AG20443 (cell line): ENCODE results near the gene TRAK1.
A peak's percentile ranks its signal among the peaks of the same experiment; 100 is the strongest.
"Not testable (repeated sequence)": the region's sequence is repeated elsewhere in the genome, so short reads cannot be mapped to it uniquely, and the experiment has no call there.

Experiments
- DNase-seq: peaks from one replicate; pipeline ENCODE4 v3.0.0; 2012; ENCODE audit warnings: low spot score, mixed read lengths

The TRAK1 gene, protein sequence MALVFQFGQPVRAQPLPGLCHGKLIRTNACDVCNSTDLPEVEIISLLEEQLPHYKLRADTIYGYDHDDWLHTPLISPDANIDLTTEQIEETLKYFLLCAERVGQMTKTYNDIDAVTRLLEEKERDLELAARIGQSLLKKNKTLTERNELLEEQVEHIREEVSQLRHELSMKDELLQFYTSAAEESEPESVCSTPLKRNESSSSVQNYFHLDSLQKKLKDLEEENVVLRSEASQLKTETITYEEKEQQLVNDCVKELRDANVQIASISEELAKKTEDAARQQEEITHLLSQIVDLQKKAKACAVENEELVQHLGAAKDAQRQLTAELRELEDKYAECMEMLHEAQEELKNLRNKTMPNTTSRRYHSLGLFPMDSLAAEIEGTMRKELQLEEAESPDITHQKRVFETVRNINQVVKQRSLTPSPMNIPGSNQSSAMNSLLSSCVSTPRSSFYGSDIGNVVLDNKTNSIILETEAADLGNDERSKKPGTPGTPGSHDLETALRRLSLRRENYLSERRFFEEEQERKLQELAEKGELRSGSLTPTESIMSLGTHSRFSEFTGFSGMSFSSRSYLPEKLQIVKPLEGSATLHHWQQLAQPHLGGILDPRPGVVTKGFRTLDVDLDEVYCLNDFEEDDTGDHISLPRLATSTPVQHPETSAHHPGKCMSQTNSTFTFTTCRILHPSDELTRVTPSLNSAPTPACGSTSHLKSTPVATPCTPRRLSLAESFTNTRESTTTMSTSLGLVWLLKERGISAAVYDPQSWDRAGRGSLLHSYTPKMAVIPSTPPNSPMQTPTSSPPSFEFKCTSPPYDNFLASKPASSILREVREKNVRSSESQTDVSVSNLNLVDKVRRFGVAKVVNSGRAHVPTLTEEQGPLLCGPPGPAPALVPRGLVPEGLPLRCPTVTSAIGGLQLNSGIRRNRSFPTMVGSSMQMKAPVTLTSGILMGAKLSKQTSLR

DNA sequence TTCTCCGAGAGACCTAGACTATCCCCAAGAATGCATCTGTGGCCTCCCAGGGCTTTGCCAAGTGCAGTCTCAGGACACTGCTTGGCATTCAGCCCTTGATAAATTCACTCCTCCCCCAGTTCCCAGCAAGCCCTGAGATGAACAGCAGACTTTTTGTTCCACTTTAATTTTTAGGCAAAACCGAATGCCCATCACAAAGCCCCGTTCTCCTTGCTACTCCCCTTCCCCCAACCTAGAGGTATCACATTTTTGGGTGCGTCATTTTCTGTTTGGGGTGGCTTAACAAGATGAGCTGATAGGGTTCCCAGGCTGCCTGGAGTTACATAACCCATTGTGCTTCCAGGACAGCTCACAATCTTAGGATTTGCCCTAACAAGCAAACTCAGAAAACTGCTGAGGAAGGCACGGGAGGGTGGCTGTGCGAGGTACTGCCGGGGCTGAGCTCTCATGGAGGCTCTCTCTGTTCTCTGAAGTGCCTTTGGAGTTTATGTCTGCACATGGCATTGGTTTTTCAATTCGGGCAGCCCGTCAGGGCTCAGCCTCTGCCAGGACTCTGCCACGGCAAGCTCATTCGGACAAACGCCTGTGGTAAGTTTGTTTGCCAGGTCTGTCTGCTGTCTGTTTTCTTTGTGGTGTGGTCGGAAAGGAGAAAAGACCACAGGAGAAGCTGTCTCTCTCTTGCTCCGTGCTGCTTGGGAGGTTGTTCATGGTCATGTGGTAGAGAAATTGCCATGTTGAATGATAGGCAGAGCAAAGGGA is at the start of gene TRAK1:
Gene TRAK1, plus strand, starts transcription at position 385 of the 759 bp plus-strand sequence. Its CDS starts 113 bp downstream, at position 498.
- peak; percentile 76 for DNase-seq

DNA sequence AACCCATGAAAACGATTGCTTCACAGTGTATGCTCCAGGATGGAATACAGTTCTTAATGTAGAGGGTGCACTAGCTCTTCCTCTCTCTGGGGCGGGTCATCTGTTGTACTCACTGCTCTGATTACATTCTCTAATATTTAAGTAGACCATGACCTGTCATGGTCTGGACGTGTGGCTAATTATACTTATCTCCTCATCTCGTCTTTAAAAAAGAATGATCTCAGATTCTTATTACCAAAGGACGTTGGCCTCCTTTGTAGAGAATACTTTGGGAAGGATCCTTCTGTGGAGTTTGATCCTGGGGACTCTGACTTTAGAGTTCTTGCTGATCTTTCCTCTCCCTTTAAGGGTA is 48.4 kb upstream of the TRAK1 start:
- no peak for DNase-seq

DNA sequence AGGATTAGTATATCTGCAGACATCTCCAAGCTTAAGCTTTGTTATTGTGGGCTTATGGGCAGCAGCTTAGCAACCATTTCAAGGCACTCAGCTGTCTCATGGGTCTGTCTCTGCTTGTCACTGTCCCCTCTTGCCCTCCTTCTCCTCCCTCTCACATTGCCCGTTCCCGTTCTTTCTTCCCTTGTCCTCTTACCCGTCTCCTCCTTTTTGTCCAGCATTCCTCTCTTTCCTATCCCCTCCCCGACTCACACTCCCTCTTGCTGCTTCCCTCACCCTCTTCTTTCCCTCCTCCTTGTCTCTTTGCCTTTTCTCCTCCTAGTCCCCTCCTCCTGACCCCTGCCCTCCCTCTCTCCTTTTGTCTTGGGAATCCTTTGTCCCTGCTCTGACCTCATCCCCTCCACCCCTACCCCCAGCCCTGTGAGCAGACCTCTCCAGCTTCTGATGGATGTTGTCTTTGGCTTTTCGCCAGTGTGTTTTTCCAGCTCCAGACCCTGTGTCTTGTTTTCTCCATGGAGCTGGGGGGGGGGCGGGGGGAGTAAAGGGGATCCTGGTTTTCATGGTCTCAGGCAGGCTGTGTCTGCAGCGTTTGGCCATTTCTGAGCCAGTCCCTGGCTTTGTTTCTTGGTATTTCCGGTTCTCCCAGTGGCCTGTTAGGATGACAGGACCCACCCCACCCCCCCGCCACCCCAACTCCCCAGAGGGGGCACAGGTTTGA is 47.9 kb upstream of the TRAK1 start:
- DNase-seq: peak; percentile 53

DNA sequence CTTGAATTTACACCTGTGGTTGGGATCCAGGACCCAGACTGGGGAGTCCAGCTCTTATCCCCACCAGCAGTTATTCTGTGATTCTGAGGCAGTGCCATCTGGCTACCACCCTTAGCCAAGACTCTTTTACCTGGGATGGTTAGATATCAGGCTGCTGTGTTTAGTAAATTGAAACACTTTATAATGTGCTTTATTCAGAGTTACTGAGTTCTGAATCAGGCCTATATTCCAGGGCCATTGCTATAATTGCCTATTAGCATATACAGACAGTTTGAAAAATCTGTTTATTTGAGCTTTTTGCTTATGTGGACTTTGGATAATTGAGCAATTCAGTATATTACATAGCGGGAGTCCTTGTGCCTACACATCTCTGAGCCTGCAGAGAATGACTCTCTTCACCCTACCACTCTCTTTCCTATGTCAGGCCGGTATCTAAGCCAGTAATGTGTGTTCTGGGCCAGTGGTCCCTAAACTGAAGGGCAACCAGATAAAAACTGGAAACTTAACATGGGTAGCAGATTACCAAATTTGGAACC is 45.4 kb upstream of the TRAK1 start:
- DNase-seq: no peak

DNA sequence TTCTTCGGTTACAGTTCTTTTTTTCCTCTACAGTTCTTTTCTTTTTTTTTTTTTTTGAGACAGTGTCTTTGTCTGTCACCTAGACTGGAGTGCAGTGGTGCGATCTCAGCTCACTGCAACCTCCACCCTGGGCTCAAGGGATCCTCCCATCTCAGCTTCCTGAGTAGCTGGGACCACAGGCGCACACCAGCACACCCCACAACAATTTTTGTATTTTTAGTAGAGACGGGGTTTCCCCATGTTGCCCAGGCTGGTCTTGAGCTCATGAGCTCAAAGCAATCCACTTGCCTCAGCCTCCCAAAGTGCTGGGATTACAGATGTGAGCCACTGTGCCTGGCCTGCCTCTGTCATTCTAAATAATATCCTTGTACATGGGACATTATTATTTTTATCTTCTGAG is 42.6 kb upstream of the TRAK1 start:
- DNase-seq: not testable (repeated sequence)

DNA sequence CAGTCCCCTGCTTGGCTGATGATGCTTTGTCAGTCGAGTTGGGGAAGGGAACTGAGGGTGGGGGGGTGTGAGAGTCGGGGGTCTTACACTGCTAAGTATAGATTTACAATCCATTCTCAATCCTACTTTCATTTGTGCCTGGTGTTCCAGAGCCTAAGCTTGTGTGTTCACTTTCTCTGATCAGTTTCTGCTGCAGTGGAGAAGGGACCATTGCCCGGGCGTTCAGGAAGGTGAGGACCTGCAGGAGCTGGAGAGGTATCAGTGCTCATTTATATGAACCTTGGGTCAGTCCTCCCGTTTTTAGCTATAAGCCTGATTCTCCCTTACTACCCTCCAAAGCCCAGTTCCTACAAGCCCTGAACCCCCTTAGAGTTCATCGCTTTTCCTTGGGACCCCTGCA is 41.0 kb upstream of the TRAK1 start:
- no peak for DNase-seq

DNA sequence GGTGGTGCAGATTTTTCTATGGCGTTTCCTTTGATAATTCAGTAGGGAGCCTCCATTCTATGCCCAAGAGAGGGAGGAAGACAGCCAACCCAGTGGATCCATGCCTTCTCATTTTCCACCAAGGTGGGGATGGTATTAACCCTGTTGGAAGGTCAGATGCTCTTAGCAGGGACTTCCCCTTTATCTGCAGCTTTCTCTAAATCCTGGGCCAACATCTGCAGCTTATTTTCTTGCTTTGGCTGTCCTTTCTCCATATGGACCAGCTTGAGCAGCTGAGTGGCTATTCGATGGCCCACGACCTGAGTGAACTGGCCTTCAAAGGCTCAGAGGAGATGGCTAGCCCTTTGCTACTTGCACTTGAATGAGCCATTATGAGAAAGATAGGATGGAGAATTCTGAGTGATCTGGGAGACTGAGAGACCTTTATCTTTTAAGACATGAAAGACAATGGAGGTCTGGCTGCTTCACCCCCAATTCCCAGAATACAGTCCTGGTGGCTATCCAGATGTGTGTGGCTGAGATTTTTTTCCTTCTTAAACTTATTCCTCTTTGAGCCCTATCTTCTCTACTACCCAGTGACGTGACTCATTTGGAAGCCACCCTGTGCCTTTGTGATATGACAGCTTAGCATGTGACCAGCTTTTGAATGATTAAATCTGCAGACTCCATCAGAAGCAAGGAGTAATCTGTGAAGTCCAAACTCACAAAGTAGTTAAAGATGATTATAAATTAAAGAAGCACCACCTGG is 39.6 kb upstream of the TRAK1 start:
- DNase-seq: peak; percentile 22

DNA sequence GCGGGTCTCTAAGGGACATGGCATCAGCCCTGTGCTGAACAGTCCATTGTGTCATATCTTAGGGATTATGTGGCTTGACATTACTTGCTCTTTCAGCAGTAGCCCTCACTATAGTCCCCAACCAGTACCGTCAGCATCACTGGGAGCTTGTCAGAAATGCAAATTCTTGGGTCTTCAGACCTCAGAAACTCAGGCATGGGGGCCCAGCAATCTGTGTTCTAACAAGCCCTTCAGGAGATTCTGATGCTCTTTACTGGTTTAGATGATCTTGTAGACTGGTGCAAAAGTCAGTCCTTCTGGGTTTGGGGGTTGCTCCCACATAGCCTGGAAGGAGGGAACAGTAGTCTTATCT is 39.0 kb upstream of the TRAK1 start:
- no peak for DNase-seq

DNA sequence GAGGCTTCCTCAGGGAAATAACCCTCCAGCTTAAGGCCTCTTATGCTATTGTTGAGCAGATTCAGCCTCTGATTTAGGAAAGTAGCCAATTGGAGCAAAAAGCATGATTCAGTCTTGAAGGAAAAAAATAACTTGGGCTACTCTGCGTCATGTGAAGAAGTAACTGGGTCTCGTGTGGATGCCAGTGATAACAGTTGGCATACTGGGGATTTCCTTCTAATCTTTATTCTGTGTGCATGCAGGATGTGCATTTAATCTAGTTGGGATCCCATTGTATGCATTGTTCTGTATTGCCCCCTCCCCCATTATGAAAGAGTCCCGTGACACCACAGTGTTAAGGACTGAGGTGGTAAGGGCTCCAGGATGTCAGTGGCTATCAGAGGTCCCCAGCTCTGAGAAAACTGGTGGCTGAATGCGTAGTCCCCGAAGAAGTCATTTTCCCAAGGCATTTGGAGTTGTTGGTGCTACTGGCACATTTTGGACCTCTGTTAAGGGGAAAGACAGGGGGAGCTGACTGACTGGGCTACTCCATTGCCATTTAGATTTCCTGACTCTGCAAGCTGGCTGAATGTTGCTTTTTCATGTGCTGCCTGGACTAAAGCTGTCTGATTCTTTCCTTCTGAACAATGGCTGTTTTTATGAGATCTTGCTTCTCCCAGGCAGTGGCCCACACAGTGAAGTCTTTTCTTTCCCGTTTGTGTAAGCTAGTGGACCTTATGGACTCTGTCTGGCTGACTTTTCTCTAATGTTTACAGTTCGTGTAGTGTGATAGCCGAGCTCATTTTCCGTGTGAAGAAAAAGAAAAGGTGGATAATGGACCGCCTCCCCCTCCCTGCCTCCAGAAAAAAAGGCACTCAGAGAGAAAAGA is 38.4 kb upstream of the TRAK1 start:
- peak; percentile 71 for DNase-seq

DNA sequence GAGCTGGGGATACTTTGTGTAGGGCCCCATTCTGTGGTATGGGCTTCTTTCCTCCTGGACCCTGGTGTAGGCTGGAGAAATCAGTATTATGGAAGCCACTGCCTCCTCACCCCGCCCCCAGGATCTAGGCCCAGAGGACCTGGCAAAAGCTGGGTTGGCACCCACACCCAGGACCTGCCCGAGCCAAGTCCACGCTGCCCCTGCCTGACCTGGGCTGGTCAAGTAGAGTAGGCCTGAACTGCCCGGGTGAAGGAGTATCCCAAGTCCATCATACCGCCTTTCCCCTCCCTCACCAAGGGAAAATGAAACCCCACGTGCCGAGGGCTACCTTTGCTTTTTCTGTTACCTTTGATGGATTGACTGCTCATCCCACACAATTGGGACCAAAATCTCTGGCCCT is 37.7 kb upstream of the TRAK1 start:
- no peak for DNase-seq

DNA sequence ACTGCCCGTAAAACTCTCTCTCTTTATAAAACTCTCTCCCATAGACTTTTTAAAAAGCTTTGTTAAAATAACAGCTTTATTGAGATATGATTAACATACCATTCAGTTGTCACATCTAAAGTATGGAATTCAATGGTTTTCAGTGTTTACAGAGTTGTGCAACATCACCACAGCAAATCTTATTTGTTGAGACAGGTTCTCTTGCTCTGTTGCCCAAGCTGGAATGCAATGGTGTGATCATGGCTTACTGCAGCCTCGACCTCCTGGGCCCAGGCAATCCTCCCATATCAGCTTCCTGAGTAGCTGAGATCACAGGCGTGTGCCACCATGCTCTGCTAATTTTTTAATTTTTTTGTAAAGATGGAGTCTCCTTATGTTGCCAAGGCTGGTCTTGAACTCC is 35.9 kb upstream of the TRAK1 start:
- no peak for DNase-seq

DNA sequence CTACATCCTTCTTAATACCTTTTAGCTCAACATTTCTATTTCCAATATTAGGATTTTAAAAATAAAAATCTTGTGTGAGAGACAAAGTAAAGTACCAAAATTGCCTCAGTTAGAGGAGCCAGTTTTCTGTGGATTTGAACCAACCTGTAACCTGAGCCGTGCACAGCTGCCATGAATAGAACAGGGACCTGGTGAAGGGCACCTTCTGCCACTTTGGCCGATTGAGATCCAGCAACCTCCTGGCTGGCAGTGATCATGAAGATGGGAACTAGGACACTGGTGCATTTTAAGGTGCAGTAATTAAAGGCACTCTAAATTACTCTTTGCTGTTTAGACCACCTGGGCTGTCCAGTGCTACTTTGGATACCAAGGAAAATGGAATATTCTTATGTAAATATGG is 34.3 kb upstream of the TRAK1 start:
- no peak for DNase-seq

DNA sequence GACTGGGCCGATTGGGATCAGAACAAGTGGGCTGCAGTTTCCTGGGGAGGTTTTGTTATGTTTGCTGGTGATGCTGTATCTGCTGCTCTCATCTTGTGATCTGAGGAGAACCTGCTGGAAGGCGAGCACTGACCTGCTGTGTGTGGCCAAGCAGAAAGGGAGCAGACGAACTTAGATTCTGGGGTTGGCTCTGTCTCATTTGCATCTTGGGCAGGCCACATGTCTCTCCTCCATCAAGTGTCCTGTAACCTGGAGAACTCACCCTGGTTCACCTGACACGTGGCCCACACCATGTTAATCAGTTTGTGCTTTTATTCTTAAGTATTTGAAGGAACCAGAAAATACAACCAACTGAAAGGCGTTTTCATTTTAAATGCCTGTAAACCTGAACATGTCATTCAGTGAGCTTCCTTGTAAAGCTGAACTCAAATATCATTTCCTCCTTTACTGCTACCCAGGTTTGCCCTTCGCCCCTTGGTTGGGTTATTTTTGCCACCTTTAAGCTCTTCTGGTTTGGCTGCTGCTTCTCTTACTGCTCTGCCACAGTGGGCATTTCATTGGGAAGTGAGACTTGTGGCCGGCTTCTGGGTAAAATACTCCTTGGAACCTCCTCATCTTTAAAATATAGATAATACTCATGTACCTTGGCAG is 33.5 kb upstream of the TRAK1 start:
- no peak for DNase-seq

DNA sequence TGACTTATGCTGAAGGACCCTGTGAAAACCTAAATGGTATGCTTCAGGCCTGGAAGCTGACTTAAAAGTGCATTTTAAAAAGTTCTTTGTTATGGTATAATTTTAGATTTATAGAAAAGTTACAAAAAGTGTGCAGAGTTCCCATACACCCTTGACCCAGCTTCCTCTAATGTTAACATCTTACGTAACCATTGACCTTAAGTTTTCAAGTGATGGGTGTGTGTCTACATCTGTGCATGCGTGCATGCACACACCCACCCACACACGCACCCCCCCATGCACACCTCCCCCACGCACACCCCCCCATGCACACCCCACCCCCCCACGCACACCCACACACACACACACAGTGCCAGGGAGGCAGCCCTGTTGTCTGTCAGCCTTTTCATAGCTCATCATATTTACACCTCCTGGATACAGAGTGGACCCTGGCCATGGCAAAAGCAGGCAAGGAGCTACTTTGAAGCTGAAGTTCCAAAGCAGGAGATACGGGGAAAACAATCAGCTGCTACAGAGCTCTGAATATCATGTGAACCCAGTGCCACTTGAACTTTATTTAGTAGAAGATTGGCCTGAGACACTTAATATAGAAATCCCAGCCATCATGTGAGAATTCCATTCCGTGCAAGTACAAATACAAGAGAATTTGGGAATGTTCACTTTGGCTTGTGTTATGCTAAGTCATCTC is 30.0 kb upstream of the TRAK1 start:
- DNase-seq: no peak

DNA sequence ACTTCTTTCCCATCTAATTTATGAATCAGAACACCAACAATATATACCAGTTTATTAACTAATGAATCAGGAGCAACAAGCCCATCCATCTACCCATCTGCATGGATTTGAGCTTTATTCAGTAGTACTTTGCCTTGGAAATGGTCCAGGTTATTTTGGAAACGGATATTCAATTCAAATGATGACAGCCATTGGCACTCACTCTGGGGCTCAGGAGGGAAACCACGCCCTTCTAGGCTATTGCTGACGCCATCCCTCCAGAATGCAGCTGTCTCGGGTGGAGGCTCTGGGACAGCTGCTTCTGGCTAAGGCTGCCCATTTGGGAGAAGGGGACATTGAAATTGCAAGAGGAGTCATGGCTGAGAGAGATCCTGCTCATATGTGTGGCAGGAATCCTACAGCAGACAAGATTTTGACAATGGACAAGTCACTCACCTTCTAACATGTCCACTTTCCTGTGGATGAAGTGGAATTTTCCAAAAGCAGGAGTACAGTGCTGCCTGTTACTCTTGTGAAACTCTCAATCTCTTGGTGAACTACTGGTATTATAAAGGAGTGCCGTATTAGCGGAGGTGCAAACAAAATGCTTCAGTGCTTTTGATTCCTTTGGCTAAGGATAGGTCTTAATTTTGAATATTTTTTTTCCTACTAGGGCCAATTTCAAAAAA is 29.3 kb upstream of the TRAK1 start:
- DNase-seq: peak; percentile 90

DNA sequence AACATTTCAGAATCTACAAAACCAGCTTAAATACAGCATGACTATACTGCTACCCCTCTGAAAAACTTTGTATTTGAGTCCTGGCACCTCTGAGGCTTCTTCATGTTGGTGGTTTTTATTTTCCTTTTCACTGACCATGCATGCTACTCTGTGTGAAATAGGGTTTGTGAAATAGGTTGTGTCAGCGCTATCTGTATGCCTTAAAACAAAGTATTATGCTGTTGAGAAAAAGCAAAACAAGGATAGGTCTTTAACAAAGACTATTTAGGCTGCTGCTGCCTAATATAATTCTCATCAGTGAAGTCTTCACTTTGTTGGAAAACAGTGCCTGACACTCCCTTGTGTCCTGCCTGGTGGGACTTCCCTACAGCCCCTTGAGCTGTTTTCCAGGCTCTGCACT is 28.7 kb upstream of the TRAK1 start:
- DNase-seq: no peak

DNA sequence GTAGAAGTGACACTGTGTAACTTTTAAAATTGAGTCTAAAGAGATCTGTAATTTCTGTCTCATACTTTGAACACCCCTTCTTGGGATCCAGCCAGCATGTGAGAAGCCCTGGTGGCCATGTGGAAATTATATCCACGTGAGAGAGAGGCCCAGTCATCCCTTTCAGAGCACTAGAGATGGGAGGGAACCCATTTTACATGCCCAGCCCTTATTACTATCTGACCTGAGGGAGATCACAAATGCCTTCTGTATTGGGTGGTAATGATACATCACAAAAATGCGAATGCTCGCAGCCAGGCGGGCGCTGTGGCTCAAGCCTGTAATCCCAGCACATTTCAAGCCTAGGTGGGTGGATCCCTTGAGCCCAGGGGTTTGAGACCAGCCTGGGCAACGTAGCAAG is 27.3 kb upstream of the TRAK1 start:
- peak; percentile 83 for DNase-seq

DNA sequence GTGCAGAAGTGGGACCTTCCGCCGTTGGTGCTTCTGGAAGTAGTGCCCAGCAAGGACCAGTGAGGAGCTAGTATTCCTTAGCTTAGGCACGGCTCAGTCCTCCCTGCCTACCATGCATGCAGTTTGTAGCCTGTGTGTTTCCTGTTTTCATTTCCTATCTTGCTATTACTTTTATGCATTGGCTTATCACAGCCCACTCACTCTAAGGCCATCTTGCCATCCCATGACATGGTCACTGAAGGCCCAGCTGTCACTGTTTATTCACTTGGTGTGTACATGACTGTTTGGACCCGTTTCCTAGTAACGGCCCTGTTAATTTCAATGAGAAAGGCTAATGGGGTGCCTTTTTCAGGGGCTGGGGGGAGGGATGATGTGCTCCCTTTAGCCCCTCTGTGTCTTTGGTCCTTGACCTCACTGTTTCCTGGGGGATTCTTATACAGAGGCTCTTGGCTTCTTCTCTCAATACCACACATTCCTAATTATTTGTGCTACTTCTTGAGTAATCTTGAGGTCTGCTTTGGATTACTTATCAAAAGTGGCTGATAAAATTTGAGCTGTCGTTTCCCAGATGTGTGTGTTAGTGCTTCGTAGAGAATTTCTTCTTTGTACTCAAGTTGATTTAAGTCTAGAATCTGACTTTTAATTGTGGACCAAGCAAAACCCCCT is 24.5 kb upstream of the TRAK1 start:
- DNase-seq: peak; percentile 53
